Measurements from ENCODE around the gene TLCD3B.

DNA sequence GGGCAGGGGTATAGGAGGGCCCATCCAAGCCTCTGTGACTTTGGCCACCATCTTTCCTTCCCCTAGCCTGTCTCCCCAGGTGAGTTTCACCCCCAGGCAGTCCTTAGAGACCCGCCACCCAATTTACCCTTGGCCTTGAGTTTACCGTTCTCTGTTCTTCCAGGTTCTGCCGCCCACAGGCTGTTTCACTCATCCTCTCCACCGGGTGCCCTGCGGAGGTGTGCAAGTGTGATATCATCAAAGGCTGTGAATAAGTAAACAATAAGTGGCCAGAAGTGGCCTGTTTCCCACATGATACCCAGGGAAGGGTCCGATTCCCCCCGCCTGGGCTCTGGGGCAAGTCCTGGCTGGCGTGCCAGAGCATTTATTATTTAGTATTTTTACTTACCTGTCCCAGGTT is 15.1 kb upstream of the TLCD3B start:
- TF ChIP-seq, protein P1, sequence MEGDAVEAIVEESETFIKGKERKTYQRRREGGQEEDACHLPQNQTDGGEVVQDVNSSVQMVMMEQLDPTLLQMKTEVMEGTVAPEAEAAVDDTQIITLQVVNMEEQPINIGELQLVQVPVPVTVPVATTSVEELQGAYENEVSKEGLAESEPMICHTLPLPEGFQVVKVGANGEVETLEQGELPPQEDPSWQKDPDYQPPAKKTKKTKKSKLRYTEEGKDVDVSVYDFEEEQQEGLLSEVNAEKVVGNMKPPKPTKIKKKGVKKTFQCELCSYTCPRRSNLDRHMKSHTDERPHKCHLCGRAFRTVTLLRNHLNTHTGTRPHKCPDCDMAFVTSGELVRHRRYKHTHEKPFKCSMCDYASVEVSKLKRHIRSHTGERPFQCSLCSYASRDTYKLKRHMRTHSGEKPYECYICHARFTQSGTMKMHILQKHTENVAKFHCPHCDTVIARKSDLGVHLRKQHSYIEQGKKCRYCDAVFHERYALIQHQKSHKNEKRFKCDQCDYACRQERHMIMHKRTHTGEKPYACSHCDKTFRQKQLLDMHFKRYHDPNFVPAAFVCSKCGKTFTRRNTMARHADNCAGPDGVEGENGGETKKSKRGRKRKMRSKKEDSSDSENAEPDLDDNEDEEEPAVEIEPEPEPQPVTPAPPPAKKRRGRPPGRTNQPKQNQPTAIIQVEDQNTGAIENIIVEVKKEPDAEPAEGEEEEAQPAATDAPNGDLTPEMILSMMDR (IDR thresholded peaks at IDR 0.05): no peak
- no peak for TF ChIP-seq POLR2AphosphoS5 (IDR thresholded peaks at IDR 0.05)

All from upper lobe of left lung (tissue), 4 donors.